Activated CD8-positive, alpha-beta memory T cell treated with anti-CD3 and anti-CD28 coated beads, Interleukin-2, amount 50 U/mL, for 4 hours (primary cell): ENCODE measurements around the gene MRPS27.

Source experiments
- DNase-seq: peaks from one replicate; pipeline ENCODE4 v3.0.0-alpha.2; 2020

The MRPS27 gene

GRCh38 chr5:72228960-72229359 lies 91.1 kb downstream of the MRPS27 start:
- no peak for DNase-seq

- DNase-seq, result no peak
Measured at GRCh38 chr5:72226950-72227349, 93.1 kb downstream of the MRPS27 start.

- DNase-seq, result no peak
Measured at GRCh38 chr5:72225741-72226140, 94.3 kb downstream of the MRPS27 start.

GRCh38 chr5:72224946-72225463 lies 95.0 kb downstream of the MRPS27 start:
- DNase-seq, result no peak

GRCh38 chr5:72223371-72223770 lies 96.7 kb downstream of the MRPS27 start:
- no peak for DNase-seq

GRCh38 chr5:72222521-72222920 lies 97.5 kb downstream of the MRPS27 start:
- no peak for DNase-seq

- DNase-seq, result no peak
Measured at GRCh38 chr5:72221541-72221940, 98.5 kb downstream of the MRPS27 start.

- no peak for DNase-seq
Measured at GRCh38 chr5:72221099-72221498, 98.9 kb downstream of the MRPS27 start.

GRCh38 chr5:72216756-72217155 lies 103.3 kb downstream of the MRPS27 start:
- DNase-seq, result no peak

- no peak for DNase-seq
Measured at GRCh38 chr5:72214168-72214567, 105.9 kb downstream of the MRPS27 start.

GRCh38 chr5:72213482-72213881 lies 106.6 kb downstream of the MRPS27 start:
- DNase-seq, result no peak

- DNase-seq, result no peak
Measured at GRCh38 chr5:72212171-72212570, 107.9 kb downstream of the MRPS27 start.

GRCh38 chr5:72210888-72211678 lies 109.0 kb downstream of the MRPS27 start:
- DNase-seq, result no peak

GRCh38 chr5:72209147-72210115 lies 110.6 kb downstream of the MRPS27 start:
- no peak for DNase-seq

- DNase-seq, result no peak
Measured at GRCh38 chr5:72208324-72208926, 111.6 kb downstream of the MRPS27 start.

GRCh38 chr5:72206994-72207393 lies 113.0 kb downstream of the MRPS27 start:
- no peak for DNase-seq

GRCh38 chr5:72206160-72206559 lies 113.9 kb downstream of the MRPS27 start:
- DNase-seq, result no peak

- no peak for DNase-seq
Measured at GRCh38 chr5:72205431-72206009, 114.5 kb downstream of the MRPS27 start.

GRCh38 chr5:72204946-72205345 lies 115.1 kb downstream of the MRPS27 start:
- DNase-seq, result no peak

- DNase-seq, result no peak
Measured at GRCh38 chr5:72203251-72203845, 116.7 kb downstream of the MRPS27 start.

GRCh38 chr5:72202331-72202825 lies 117.7 kb downstream of the MRPS27 start:
- no peak for DNase-seq

GRCh38 chr5:72199681-72200080 lies 120.4 kb downstream of the MRPS27 start:
- no peak for DNase-seq
